ENCODE measurements around the gene KANK4. TPM values are rescaled to one million over a fixed set of nuclear protein-coding genes. Genes with fewer than 3 reads are reported as not detected.

The KANK4 gene
- total and polyA plus RNA-seq, 2 of the 8 experiments (the other 6 are each of a cell fraction or from before 2014, with no cell fraction given), result 0.22 to 0.26 TPM

DNA sequence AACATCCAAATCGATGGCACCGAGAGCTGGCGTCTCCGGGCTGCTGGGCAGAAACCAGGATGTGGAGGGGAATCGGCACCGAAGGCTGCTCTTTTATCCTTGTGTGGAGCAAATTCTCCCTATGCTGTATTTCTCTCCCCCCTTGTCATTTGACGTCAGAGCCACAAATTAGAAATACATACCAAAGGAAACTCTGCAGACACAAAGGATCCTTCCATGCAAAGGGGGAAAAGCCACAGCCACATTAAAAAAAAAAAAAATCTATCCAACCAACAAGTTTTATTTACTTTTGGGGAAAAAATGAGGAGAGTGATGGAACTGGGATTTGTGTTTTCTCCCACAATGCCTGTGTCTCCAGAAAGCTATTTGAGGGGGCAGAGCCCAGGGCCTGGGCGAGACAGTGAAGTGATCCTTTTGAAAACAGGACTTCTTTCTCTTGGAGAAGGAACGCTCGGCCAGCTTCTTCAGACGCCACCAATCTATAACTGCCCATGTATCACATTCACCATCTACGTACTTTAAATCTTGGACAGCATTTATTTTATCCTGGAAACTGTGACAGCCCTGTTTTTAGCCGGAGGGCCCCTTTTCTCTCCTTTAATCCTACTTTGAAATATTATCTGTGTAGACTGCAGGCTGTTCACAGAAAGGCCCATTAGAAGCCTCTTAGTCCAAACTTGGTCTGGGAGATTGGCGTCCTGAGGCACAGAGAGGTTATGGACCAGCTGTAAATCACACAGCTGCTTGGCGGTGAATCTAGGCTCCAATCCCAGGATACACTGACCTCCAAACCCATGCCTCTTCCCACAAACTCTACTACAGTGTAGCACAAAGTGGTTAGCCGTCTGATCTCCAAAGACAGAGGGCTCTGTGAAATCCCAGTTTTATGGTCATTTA is 4.5 kb downstream of the KANK4 start:
- no peak overlapping the region for H2BK20ac ChIP-seq (ENCODE audit: low read length)
- H2AFZ ChIP-seq (ENCODE audit: low read length), result no peak overlapping the region
- 88% methylated on average over 16 of the region's 16 CpGs; no CpG with 5 or more reads in 1 of the 2 experiments for WGBS, 2 experiments (ENCODE audit: extremely low coverage in 1 of 2, insufficient coverage in 1 of 2, insufficient read length in 1 of 2, insufficient replicate concordance in 2 of 2, low coverage in 1 of 2, low lambda C conversion rate in 2 of 2, missing lambda C conversion rate in 1 of 2)
- DNase-seq (ENCODE audit: low read depth in 1 of 2, low spot score in 2 of 2) (no peak), FAIRE-seq (no peak)
- H3K27me3 ChIP-seq (replicated peaks in 1 of 4; ENCODE audit: control insufficient read depth in 3 of 4, extremely low read depth in 1 of 4, insufficient read depth in 3 of 4, low read length in 3 of 4), result peaks cover 24 to 37% (median 30%) of the 10 kb centered on the region in 4 experiments
- H3K23me2 ChIP-seq (ENCODE audit: low read depth, low read length), result peaks cover 13% of the 10 kb centered on the region
- peaks cover 0 to 2% of the 10 kb centered on the region in 2 experiments for H4K20me1 ChIP-seq (replicated peaks in 1 of 2; ENCODE audit: control insufficient read depth in 1 of 2, insufficient read depth in 2 of 2, low read length in 2 of 2)
- H3K4me1 ChIP-seq (replicated peaks in 1 of 4; ENCODE audit: control insufficient read depth in 3 of 4, insufficient read depth in 4 of 4, low read length in 3 of 4), result no peaks in the 10 kb centered on the region; a peak in 1 of 7 replicates
- ChIA-PET POLR2A (ENCODE audit: partially characterized antibody) (interaction anchor here (1.0 kb wide), 1 partner anchor 16 kb away, joined by 3 read pairs; no protein-coding TSS in a partner anchor), CTCF (ENCODE audit: partially characterized antibody) (interaction anchor here (0.6 kb wide), 1 partner anchor 14 kb away, joined by 3 read pairs; no protein-coding TSS in a partner anchor)
- no peak overlapping the region for H2BK120ac ChIP-seq (replicated peaks; ENCODE audit: low read depth, low read length)
- no peak for TF ChIP-seq SIRT6 (IDR thresholded peaks at IDR 0.05; ENCODE audit: low read length)
- no peak for TF ChIP-seq ASH2L (IDR thresholded peaks at IDR 0.05; ENCODE audit: low read length)
- TF ChIP-seq SIN3A (conservative IDR thresholded peaks at IDR 0.05 in 1 of 2, IDR thresholded peaks at IDR 0.05 in 1 of 2; ENCODE audit: low read depth in 1 of 2, low read length in 2 of 2), result no peak
- TF ChIP-seq SP1 (IDR thresholded peaks at IDR 0.05; ENCODE audit: low read depth, low read length), result no peak
- TF ChIP-seq TEAD4 (IDR thresholded peaks at IDR 0.05; ENCODE audit: low read depth, low read length), result no peak
- TF ChIP-seq SUZ12 (IDR thresholded peaks at IDR 0.05; ENCODE audit: low read length), result no peak
- TF ChIP-seq CBX5 (IDR thresholded peaks at IDR 0.05; ENCODE audit: low read depth, low read length), result no peak
- no peak for TF ChIP-seq CHD2 (IDR thresholded peaks at IDR 0.05; ENCODE audit: low read length)
- no peak overlapping the region for H4K8ac ChIP-seq (ENCODE audit: extremely low read depth, insufficient read depth, low read length)
- no peak overlapping the region for H3K4ac ChIP-seq (replicated peaks; ENCODE audit: insufficient read length, low read depth, low read length)
- no peak overlapping the region for H4K91ac ChIP-seq (replicated peaks; ENCODE audit: insufficient read length, low read length)
- H3K9me3 ChIP-seq (ENCODE audit: insufficient read depth in 2 of 2, low read depth in 1 of 2, low read length in 1 of 2), result no peaks in the 10 kb centered on the region; a peak in 1 of 4 replicates
- no peak overlapping the region for H2AK5ac ChIP-seq (ENCODE audit: low read depth, low read length)
- H2BK12ac ChIP-seq (ENCODE audit: low read depth, low read length), result no peak overlapping the region
- H3K56ac ChIP-seq (replicated peaks; ENCODE audit: insufficient read length, low read depth, low read length), result no peak overlapping the region
- no peak overlapping the region for H3K18ac ChIP-seq (ENCODE audit: extremely low read depth, low read length)
- no peak overlapping the region for H3K27ac ChIP-seq (ENCODE audit: low read depth, low read length)
- no peak overlapping the region for H3K4me3 ChIP-seq (ENCODE audit: extremely low read depth in 1 of 4, insufficient read depth in 2 of 4, low read depth in 3 of 4, low read length in 4 of 4)
- no peak overlapping the region for H2BK15ac ChIP-seq (ENCODE audit: low read length)
- H4K5ac ChIP-seq (ENCODE audit: insufficient read length, low read depth, low read length), result no peak overlapping the region
- no peak overlapping the region for H3K14ac ChIP-seq (ENCODE audit: insufficient read length)
- no peak overlapping the region for H3K9ac ChIP-seq (replicated peaks in 1 of 4; ENCODE audit: extremely low read depth in 1 of 4, low read depth in 3 of 4, low read length in 3 of 4)
- H3K79me1 ChIP-seq (ENCODE audit: low read depth, low read length), result no peaks in the 10 kb centered on the region
- H3K36me3 ChIP-seq (ENCODE audit: control insufficient read depth in 2 of 4, insufficient read depth in 4 of 4, low read length in 3 of 4), result no peaks in the 10 kb centered on the region
- H3K23ac ChIP-seq (ENCODE audit: insufficient read length), result no peak overlapping the region
- H2BK5ac ChIP-seq (ENCODE audit: low read depth, low read length), result no peak overlapping the region
- no peaks in the 10 kb centered on the region for H3K79me2 ChIP-seq (ENCODE audit: control insufficient read depth in 1 of 2, insufficient read depth in 2 of 2, low read length in 2 of 2)
- no peak overlapping the region for H3K4me2 ChIP-seq (ENCODE audit: insufficient read depth in 1 of 2, low read depth in 2 of 2, low read length in 2 of 2)

Measured in H1 (cell line).